Effector memory CD8-positive, alpha-beta T cell (primary cell): ENCODE data around the gene SLC18A3.

Experiments
- ATAC-seq: fragments of 150-1000 bp; cut with Tn5 transposase; replicated peaks from 2 replicates; pipeline ENCODE4 v1.10.0; 2021; ENCODE audit warnings: mild to moderate bottlenecking, moderate library complexity
- DNase-seq, 3 experiments: peaks; one replicate each; pipeline ENCODE4 v3.0.0; 2021
- H3K27ac Mint-ChIP-seq, 2 donors: one replicate each; pipeline ENCODE4 v1.8.0; 2022; ENCODE audit warnings: mild to moderate bottlenecking in 2 of 2, mixed read lengths in 2 of 2, moderate library complexity in 2 of 2
- H3K27me3 Mint-ChIP-seq, 2 donors: one replicate each; pipeline ENCODE4 v1.8.0; 2022; ENCODE audit warnings: mixed read lengths in 2 of 2
- H3K36me3 Mint-ChIP-seq: one replicate; pipeline ENCODE4 v1.8.0; 2022; ENCODE audit warnings: mild to moderate bottlenecking, moderate library complexity, mixed read lengths; ENCODE audit not compliant: insufficient read depth
- H3K4me1 Mint-ChIP-seq, 2 donors: one replicate each; pipeline ENCODE4 v1.8.0; 2022; ENCODE audit warnings: low read depth in 2 of 2, mixed read lengths in 2 of 2
- H3K4me3 Mint-ChIP-seq, 2 donors: one replicate each; pipeline ENCODE4 v1.8.0; 2022; ENCODE audit warnings: mild to moderate bottlenecking in 2 of 2, mixed read lengths in 2 of 2, moderate library complexity in 2 of 2
- H3K9me3 Mint-ChIP-seq, 2 donors: one replicate each; pipeline ENCODE4 v1.8.0; 2022; ENCODE audit warnings: mixed read lengths in 2 of 2

The SLC18A3 gene

DNA sequence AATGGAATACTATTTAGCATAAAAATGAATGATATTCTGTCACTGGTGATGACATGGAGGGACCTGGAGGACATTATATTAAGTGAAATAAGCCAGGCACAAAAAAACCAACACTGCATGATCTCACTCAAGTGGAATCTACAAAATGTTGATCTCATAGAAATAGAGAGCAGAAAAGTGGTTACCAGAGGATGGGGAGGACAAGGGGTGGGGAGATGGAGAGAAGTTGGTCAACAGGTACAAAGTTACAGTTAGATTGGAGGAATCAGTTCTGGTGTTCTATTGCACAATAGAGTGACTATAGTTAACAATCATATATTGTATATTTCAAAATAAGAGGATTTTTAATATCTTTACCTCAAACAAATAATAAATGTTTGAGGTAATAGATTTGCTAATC lies 24.7 kb upstream of the SLC18A3 start:
- ATAC-seq (no peak), DNase-seq (no peak)
- Mint-ChIP-seq H3K4me3 (no peak overlapping the region), H3K27me3 (peaks cover 35 to 39% of the 10 kb centered on the region in 2 donors), H3K36me3 (no peaks in the 10 kb centered on the region), H3K27ac (no peak overlapping the region), H3K4me1 (peaks cover 0 to 3% of the 10 kb centered on the region in 2 donors), H3K9me3 (no peaks in the 10 kb centered on the region)

DNA sequence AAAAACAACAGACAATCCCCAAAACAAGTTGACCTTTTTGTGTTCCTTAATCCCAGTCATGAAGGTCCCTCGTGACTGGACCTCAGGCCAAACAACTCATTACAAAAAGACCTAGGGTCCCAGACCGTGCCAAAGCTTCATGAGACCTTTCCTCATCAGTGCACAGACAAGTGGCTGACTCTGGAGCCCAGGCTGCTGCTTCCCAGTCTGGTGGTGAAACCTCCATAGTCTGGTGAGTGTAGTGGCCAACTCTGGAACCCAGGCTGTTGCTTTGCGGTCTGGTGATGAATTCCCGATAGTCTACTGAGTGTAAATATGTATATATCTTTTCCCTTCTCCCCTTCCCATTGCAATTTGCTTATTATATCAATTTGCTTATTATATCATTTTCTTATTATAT lies 22.1 kb upstream of the SLC18A3 start:
- Mint-ChIP-seq H3K27me3 (peaks cover 37 to 51% of the 10 kb centered on the region in 2 donors), H3K9me3 (no peaks in the 10 kb centered on the region), H3K36me3 (no peaks in the 10 kb centered on the region), H3K4me3 (no peak overlapping the region), H3K27ac (no peak overlapping the region), H3K4me1 (peaks cover 0 to under 1% of the 10 kb centered on the region in 2 donors)
- no peak for DNase-seq
- ATAC-seq, result no peak

DNA sequence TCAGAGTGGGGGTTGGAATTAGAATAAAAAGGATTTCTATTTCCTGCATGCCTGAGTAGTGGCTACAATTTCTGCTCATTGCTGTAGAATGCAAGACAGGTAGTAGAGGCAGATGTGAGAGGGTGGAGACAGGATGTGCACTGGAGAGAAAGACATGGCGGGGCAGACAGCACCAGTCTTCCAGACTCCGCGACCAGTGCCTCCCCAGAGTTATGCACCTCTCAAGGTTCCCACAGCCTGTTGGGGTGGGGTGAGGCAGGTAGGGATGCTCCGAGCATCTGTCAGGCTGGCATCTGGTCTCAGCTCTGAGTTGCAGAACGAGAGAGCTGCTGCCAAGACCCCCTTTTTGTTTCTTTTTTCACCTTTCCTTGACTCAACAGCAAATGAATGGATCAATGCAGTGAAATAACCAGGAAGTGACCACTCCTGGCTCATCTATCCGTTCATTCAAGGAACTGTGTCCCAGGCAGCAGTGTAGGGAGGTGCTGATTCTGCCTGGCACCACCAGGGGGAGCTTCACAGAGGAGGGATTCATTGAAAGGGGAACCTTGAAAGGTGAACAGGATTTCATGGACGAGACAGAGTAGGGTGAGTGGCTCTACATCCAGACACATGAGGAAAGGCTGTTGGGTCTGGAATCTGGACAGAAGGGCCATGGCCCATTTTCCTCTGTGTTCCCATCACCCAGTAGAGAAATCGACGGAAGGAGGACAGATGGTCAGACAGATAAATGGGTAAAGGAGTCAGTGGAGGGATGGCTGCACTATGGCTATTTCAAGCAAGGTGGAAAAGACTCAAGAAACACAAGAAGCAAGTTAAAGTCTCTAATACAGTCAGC lies 17.2 kb upstream of the SLC18A3 start:
- peak; percentile 40 to 62 (median 51) for DNase-seq
- Mint-ChIP-seq H3K27ac (no peak overlapping the region), H3K9me3 (no peaks in the 10 kb centered on the region), H3K36me3 (no peaks in the 10 kb centered on the region), H3K4me1 (peaks cover 0 to 3% of the 10 kb centered on the region in 2 donors), H3K4me3 (no peak overlapping the region), H3K27me3 (peaks cover 17 to 54% of the 10 kb centered on the region in 2 donors)
- ATAC-seq, result peak; percentile 70

DNA sequence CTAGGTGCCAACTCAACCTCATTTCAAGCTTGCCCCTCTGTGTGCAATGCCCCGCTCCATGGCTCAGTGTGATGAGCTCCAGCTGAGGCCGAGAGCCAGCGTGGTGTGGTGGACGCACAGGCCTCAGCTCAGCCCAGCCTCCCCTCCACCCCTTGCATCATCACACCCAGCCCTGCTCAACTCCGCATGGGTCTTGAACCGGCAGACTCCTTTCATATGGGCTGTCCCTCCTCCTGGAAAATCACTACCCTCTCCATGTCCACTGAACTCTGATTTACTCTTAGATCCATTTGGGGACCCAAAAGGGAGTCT lies 16.6 kb upstream of the SLC18A3 start:
- Mint-ChIP-seq H3K9me3 (no peaks in the 10 kb centered on the region), H3K36me3 (no peaks in the 10 kb centered on the region), H3K27me3 (peaks cover 17 to 54% of the 10 kb centered on the region in 2 donors), H3K4me3 (no peak overlapping the region), H3K27ac (no peak overlapping the region), H3K4me1 (peaks cover 0 to 3% of the 10 kb centered on the region in 2 donors)
- DNase-seq (no peak), ATAC-seq (no peak)

DNA sequence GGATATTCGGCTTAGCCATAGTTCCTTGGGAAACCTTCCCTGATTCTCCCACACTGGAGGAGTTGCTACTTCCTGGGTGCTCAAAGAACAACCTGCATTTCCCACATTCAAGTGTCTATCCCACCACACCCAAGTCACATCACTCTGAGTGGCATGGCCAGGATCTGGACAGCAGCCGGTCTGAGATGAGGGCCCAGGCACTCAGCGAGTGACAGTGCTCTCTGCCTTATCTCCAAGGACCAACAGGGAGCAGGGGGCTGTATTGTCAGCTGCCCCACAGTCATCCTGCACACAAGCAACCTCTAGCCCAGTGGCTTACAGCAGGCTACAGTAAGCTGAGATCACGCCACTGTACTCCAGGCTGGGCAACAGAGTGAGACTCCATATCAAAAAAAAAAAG lies 16.1 kb upstream of the SLC18A3 start:
- no peak overlapping the region for H3K27ac Mint-ChIP-seq
- H3K27me3 Mint-ChIP-seq, result peaks cover 17 to 55% of the 10 kb centered on the region in 2 donors
- H3K9me3 Mint-ChIP-seq, result no peaks in the 10 kb centered on the region
- ATAC-seq, result no peak
- H3K4me3 Mint-ChIP-seq, result no peak overlapping the region
- peaks cover 0 to 3% of the 10 kb centered on the region in 2 donors for H3K4me1 Mint-ChIP-seq
- H3K36me3 Mint-ChIP-seq, result no peaks in the 10 kb centered on the region
- no peak for DNase-seq

DNA sequence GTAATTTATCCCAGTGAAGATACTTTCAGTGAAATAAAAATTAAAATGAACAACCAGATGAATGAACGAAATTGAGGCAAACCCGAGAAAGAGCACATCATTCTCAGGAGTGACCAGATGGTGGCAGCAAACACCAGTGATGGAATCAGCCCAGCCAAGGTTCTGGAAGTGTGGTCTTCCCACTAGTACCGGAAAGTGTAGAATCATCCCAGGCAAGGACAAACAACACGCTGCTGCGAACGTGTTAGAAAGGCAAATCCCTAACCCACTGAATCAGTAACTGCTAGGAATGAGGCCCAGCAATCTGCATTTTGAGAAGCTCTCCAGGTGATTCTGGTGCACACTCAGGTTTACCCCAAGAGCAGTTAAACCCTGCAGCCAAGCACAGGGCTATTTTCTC lies 15.5 kb upstream of the SLC18A3 start:
- Mint-ChIP-seq H3K27ac (no peak overlapping the region), H3K4me3 (no peak overlapping the region), H3K9me3 (no peaks in the 10 kb centered on the region), H3K27me3 (peaks cover 17 to 60% of the 10 kb centered on the region in 2 donors), H3K36me3 (no peaks in the 10 kb centered on the region), H3K4me1 (peaks cover 0 to 3% of the 10 kb centered on the region in 2 donors)
- DNase-seq, result peak in 1 of 3 experiments; percentile 27
- no peak for ATAC-seq

DNA sequence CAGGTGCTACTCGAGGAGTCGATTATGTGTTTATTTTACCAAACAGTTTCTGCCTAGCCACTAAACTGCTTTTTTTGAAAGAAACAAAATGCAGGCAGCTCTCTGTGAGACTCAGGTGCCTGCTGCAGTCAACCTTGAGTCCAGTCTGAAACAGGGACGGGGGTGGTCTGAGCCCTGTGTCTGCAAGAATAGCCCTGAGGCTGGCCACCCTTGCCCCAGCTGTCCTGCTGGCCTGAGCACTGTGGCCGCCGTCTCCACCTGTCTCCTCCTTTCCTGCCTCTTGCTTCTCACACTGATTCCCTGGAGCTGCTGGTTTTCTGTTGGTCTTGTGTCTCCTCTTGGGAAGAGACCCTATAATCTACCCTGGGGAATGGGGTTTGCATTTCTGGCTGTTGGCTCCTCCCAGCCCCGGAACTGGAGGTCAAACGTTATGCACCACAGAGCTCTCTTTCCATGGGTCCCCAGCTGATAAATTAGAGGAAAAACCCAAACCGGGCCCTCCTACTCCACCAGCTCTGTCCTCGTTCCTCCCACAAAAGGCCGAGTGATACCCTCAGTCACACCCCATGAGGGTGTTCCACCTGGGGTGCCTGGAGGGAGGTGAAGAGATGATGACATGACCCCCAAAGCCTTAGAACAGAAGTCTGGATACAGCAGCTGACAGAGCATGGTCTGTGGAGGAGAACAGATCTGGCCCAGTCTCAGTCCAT lies 15.0 kb upstream of the SLC18A3 start:
- no peak overlapping the region for H3K27ac Mint-ChIP-seq
- DNase-seq, result no peak
- H3K4me1 Mint-ChIP-seq, result peaks cover 0 to 3% of the 10 kb centered on the region in 2 donors
- H3K36me3 Mint-ChIP-seq, result no peaks in the 10 kb centered on the region
- no peak overlapping the region for H3K4me3 Mint-ChIP-seq
- peaks cover 18 to 66% of the 10 kb centered on the region in 2 donors for H3K27me3 Mint-ChIP-seq
- no peak for ATAC-seq
- H3K9me3 Mint-ChIP-seq, result no peaks in the 10 kb centered on the region

DNA sequence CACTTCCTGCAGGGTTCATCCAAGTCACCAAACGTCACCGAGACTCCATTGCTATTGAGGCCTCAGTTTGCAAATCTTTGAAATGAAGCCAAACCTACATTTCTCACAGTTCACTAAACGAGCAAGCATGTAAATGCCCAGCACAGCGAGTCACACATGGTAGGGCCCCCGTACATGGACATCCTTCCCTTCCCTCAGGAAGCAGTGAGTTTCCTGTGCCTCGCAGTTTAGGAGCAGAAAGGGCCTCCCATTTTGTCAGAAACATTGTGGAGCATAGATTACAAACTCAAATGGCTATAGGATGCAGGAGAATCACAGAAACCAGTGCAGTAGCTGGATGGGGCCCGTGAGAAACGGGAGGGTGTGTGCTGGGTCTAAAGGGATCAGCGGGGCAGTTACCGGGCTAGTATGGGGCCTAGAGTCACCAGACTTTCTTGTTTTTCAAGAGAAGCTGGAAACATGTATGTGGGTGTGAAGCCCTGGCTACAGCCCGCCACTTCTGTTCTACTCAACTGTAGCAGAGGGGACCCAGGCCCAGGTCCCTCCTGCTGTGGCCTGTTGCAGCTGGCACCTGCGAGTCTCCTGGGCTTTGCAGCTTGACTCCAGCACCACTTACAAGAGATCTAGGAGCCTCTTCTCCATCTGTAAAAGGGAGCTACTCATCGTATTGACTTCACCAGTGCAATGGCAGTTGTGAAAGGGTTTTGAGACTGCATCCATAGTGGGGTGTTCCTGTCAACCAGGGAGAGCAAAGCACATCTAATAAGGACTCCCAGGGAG lies 14.2 kb upstream of the SLC18A3 start:
- ATAC-seq, result no peak
- Mint-ChIP-seq H3K27ac (no peak overlapping the region), H3K27me3 (peaks cover 24 to 73% of the 10 kb centered on the region in 2 donors), H3K9me3 (no peaks in the 10 kb centered on the region), H3K4me1 (peaks cover 0 to 3% of the 10 kb centered on the region in 2 donors), H3K4me3 (no peak overlapping the region), H3K36me3 (no peaks in the 10 kb centered on the region)
- DNase-seq, result no peak

DNA sequence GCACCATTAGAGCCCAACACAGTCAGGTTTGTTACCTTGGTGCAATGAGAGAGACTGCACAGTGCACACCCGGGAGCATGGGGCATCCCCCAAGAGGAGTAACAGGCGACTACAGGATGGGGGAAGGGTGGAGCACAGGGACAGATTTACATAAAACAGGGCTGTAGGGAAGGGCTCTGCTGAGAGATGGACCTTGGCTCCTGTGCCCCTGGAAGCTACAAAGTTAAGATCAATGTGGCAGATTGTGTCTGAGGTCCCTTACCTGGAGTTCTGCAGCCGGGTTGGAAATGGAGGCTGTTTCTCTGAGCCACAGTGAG lies 13.7 kb upstream of the SLC18A3 start:
- no peak for DNase-seq
- H3K4me1 Mint-ChIP-seq, result peaks cover 0 to 3% of the 10 kb centered on the region in 2 donors
- peaks cover 24 to 73% of the 10 kb centered on the region in 2 donors for H3K27me3 Mint-ChIP-seq
- H3K36me3 Mint-ChIP-seq, result no peaks in the 10 kb centered on the region
- H3K27ac Mint-ChIP-seq, result no peak overlapping the region
- no peak for ATAC-seq
- no peak overlapping the region for H3K4me3 Mint-ChIP-seq
- H3K9me3 Mint-ChIP-seq, result no peaks in the 10 kb centered on the region

DNA sequence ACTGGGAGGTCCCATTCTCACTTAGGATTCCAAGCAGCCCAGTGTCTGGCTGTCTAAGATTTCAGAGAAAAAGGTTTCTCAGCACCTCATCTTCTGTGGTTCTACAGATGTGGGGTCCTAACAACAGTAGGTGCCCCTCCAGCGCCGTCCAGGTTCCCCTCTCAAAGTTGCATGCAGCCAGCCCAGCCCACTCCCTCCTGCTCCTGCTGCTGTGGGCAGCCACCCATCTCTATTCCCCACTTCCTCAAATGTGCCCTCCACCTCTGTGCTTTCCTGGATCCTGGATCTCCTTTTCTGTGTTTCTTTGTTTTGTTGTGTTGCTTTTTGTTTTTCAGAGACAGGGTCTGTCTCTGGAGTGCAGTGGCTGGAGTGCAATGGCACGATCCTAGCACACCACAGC lies 13.3 kb upstream of the SLC18A3 start:
- Mint-ChIP-seq H3K27ac (no peak overlapping the region), H3K9me3 (no peaks in the 10 kb centered on the region), H3K4me3 (no peak overlapping the region), H3K27me3 (peaks cover 24 to 73% of the 10 kb centered on the region in 2 donors), H3K36me3 (no peaks in the 10 kb centered on the region), H3K4me1 (peaks cover 0 to 3% of the 10 kb centered on the region in 2 donors)
- DNase-seq (no peak), ATAC-seq (no peak)

DNA sequence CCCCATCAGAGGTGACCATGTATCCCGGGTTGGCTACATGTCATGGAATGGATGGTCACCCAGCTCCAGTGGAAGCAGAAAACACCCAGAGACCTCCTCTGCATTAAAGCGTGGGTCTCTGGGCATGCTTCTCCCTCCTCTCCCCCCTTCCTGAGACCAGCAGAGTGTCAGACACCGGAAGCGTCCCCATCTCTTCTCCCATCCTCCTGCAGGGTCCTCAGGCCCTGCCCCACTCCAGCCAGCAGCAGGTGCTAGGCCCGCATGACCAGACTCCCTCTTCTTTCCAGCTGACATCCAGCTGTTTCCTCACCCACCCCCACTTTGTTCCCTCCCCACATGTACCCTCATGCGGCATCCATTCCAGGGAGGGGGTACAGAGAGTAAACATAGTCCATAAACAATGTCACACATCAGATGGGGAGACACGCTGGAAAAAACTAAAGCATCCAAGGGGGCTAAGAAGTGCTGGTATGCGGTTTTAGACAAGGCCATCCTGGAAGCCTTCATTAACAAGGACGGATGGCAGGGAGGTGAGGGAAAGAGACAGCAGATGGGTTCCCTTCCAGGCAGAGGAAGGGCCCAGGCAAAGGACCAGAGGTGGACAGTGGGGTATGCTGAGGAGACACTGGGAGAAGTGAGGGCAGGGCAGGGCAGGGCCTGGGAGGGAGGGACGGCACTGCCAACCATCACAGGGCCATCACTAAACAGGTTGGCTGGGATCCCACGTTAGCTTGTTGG lies 12.5 kb upstream of the SLC18A3 start:
- Mint-ChIP-seq H3K9me3 (no peaks in the 10 kb centered on the region), H3K4me3 (no peak overlapping the region), H3K27ac (no peak overlapping the region), H3K36me3 (no peaks in the 10 kb centered on the region), H3K27me3 (peaks cover 21 to 73% of the 10 kb centered on the region in 2 donors), H3K4me1 (peaks cover 0 to 3% of the 10 kb centered on the region in 2 donors)
- ATAC-seq, result no peak
- DNase-seq, result no peak

DNA sequence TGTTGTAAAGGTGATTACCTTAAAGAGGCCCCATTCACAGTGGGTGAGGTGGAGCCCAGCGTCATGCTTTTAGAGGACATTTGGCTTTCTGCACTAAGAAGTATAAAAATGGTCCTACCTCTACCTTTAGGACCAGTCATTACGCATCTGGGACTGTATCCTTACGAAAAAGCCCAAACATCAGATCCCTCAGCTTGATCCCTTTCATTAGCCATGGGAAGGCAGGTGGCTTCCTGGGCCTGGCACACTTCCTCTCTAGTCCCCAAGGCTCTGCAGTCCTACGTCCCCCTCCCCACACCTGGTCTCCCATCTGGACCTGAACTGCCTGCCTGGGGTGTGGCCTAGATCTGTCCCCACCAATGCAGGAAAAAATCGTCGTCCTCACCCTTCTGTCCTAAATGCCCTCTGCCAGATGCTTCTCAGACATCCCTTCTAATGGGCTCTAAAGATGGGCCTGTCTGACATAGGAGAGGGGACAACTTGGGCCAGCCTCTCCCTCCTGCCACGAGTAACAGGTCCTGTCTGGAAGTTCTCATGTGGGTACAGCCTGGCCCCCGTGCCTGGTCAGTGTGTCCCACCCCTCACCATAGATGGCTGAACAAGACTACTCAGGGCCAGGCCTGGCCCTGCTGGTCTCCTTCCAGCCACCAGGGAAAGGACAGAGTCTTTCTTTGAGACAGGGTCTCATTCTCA lies 11.8 kb upstream of the SLC18A3 start:
- Mint-ChIP-seq H3K36me3 (no peaks in the 10 kb centered on the region), H3K9me3 (no peaks in the 10 kb centered on the region), H3K4me1 (no peaks in the 10 kb centered on the region), H3K27me3 (peaks cover 28 to 73% of the 10 kb centered on the region in 2 donors), H3K4me3 (no peak overlapping the region), H3K27ac (no peak overlapping the region)
- ATAC-seq (no peak), DNase-seq (no peak)

DNA sequence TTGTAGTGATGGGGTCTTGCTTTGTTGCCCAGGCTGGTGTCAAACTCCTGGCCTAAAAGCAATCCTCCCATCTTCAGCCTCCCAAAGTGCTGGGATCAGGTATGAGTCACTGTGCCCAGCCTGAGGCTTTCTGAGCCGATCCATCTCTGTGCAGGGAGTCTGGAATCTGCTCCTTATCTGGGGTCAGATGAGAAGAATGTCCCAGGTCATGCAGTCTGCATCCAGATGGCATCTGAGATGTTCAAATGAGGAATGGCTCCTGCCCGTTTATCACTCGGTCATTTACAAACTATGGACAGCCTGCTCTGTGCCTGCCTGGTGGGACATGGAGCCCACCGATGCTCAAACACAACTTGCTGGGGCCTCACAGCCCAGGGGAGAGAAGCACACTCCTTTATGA lies 11.1 kb upstream of the SLC18A3 start:
- Mint-ChIP-seq H3K27me3 (peaks cover 29 to 73% of the 10 kb centered on the region in 2 donors), H3K9me3 (no peaks in the 10 kb centered on the region), H3K4me1 (no peaks in the 10 kb centered on the region), H3K36me3 (no peaks in the 10 kb centered on the region), H3K27ac (no peak overlapping the region), H3K4me3 (no peak overlapping the region)
- DNase-seq, result no peak
- ATAC-seq, result no peak
